NCI-H146 treated with DMSO at 0.1 percent for 48 hours (cell line): ENCODE results near the gene CCDC154.
"Not testable (repeated sequence)": the region's sequence is repeated elsewhere in the genome, so short reads cannot be mapped to it uniquely, and the experiment has no call there.

Source experiments
- DNase-seq: peaks from one replicate; lab custom pipeline; 2025; ENCODE audit not compliant: unreplicated experiment; lab: John Stamatoyannopoulos, UW

Gene CCDC154

GRCh38 chr16:1443980-1444729, at the start of gene CCDC154:
CCDC154 (minus strand) TSS chr16:1444556; CDS start chr16:1444322, 234 bp downstream.
- DNase-seq, result no peak

DNA sequence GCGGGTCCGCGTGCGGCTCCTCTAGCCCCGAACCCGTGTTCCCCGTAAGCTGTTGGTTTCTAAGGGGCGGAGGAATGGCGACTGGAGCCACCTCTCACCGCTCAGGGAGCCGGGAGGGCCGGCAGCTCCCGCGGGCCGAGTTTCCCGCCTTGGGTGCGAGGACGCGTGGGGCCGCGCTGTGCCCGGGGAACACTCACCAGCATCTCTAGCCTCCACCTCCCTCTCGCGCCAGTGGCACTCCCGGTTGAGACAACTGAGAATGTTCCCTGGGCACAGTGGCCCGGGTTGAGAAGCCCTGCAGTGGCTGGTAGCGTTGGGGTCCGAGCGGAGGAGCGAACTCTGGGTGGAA, 49.4 kb upstream of the CCDC154 start:
- DNase-seq, result no peak

- peak; percentile 71 for DNase-seq
Observed at GRCh38 chr16:1492923-1493745, 48.8 kb upstream of the CCDC154 start, which contains the start of gene TELO2. TELO2 (plus strand) TSS chr16:1493360; CDS start chr16:1494282, 922 bp downstream.

DNA sequence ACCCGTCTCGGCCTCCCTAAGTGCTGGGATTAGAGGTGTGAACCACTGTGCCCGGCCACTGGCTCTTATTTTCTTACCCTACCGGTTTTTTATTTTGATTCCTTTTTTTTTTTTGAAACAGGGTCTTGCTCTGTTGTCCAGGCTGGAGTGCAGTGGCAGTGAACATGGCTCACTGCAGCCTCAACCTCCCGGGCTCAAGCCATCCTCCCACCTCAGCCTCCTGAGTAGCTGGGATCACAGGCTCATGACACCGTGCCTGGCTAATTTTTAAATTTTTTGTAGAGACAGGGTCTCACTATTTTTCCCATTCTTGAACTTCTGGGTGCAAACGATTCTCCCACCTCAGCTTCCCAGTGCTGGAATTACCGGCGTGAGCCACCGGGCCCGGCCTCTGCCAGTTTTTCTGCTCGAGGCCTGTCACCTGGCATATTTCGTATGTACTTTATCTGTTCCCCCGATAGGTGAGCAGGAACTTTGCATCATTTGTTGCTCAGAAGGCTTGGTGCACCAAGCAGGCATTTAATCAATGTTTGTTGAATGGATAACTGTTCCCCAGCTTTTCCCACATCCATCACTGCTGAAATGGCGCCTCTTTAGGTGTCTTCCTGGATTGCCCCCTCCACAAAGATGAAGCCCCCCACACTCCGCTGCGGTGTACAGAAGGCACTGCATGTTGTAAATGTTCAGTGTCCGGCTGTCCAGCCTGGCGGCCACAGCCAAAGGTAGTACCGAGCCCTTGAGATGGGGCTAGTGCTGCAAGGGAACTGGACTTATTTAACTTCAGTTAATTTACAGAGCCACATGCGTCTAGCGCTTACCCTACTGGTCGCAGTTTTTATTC, 47.9 kb upstream of the CCDC154 start:
- no peak for DNase-seq

DNA sequence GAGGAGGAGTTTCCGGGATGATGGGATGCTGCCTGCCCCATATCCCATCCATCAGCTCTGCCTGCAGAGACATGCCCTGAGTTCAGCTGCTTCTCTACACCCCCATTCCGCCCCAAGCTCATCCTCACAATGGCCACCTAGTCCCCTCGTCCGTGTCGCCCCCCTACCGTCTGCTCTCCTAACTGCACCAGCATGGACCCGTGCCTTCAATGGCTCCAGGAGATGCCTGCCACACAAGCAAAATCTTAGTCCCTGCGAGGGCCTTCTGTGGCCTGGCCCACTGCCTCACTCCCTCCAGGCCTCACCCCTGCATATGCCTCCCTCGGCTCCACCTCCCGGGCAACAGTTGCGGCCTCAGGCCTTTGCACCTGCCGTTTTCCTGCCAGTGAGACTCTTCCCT, 47.0 kb upstream of the CCDC154 start:
- no peak for DNase-seq

DNA sequence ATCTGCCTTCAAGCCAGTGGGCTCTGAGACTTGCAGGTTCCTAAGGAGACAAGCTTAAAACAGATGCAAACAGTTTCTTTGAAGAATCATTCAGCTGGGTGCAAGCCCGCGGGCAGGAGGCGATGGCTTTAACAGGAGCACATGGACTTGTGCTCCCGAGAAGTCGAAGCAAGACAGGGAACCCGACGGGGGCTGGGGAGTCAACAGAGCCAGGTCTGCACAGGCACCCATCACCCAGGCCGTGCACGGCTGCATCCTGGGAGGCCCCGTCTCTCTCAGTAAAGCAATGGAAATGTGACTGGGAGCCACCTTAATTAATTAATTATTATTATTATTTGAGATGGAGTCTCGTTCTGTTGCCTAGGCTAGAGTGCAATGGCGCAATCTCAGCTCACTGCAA, 44.7 kb upstream of the CCDC154 start:
- no peak for DNase-seq

- DNase-seq, result no peak
Observed at GRCh38 chr16:1488619-1489018, 44.3 kb upstream of the CCDC154 start, which contains the start of gene PTX4. PTX4 (minus strand) TSS chr16:1488944; CDS start chr16:1488909, 35 bp downstream.

- no peak for DNase-seq
Observed at GRCh38 chr16:1488054-1488601, 43.8 kb upstream of the CCDC154 start.

DNA sequence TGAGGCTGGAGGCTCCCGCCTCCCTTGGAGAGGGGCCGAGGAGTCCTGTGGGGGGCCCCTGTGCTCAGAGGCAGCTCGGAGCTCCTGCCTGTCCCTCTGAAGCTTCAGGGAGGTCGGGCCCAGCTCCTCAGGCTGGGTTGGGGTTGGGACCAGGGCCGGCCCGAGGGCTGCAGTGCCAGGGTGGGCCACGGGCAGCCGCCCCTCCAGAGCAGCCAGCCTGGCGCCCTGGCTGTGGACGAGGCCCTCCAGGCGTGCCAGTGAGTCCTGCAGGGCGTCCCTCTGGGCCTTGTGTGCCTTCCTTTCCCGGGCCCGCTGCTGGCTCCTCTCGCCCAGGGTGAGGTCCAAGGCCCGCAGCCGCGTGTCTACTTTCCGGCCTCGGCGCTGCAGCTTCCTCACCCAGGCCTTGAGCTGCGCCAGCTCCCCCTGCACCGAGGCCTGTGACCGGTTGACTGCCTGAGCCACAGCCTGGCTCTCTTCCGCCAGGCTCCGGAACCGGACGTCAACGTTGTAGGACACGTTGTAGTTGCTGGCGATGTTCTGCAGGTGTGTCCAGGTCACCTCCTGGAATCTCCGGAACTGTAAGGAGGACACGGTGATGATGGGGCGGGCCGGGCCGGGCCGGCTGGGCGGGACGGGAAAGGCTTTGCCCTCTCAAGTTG, 43.2 kb upstream of the CCDC154 start:
- no peak for DNase-seq

- DNase-seq, result no peak
Observed at GRCh38 chr16:1486551-1487390, 42.4 kb upstream of the CCDC154 start.

DNA sequence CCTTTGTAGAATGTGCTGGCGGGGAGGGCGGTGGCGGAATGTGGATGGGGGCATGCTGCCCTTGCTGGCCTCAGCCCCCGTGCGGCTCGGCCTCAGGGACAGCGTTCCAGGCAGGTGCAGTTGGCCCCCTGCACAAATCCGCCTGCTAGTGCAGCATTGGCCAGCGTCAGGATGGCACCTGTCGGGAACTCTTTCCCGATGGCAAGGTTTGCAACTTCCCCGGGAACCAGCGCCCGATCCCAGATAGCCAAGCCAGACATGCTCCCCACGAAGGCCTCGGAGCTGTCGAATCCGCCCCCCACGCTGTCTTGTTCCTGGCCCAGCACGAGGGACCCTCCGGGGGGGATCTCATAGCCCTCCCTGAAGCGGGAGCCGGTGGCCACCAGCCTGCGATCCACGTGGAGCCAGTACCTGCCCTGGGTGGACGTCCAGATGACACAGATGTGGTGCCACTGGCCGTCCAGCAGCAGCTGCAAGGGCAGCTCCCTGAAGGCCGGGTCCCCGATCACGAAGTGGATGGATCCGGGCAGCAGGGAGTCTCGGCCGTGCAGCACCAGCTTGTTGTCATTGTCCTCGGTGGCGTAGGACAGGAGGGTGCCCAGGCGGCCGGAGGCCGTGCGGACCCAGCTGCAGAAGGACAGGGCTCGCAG, 41.6 kb upstream of the CCDC154 start:
- DNase-seq, result no peak

DNA sequence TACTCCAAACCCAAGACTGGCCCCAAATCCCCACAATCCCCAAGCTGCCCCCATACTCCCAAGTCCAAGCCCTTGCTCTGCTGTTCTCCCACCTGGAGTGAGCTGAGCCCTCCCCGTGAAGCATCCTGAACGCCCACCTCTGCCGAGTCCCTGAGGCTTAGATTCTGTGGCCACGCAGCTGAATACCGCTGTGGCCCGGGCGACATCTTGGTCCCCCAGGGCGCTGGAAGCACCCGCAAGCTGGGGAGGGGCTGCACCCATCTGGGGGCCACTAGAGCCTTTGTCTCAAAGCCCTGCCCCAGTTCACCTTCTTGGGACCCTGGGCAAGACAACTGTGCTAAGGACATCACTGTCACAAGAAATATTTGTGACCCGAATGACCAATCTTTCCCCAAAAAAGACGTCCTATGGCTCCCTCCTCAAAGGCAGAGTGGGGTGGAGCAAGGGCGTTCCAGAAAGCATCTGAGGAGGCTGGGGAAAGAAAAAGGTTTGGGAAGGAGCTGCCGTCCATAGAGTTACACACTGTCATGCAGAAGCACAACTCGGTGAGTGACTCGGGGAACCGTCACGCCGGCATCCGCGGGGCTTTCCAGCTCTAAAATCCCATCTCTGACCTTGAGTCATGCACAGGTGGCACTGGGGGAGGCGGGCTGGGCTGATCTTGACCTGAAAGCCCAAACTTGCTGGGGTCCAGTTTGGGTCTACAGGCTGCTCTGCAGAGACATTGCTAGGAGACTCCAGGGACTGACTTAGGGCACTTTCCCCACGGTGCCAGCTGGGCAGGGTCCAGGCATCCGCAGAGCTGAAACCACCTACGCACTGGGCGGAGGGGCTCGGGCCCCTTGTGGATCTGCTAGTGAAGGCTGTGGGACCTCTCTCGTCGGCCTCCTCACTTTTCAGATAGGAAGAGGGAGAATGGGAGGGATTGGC, 37.8 kb upstream of the CCDC154 start:
- DNase-seq, result no peak

- DNase-seq, result not testable (repeated sequence)
Observed at GRCh38 chr16:1478937-1479336, 34.6 kb upstream of the CCDC154 start.

DNA sequence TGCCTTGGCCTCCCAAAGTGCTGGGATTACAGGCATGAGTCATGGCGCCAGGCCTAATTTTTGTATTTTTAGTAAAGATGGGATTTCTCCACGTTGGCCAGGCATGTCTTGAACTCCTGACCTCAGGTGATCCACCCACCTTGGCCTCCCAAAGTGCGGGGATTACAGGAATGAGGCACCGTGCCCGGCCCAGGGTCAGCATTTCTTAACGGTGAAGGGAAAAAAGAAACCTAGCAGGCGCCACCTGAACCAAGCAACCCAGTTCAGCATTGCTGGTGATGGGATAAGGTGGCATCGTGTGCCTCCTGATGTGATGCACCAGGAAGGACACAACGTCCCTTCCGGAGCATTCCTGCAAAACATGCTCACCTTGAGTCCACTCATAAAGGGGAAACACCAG, 32.7 kb upstream of the CCDC154 start:
- DNase-seq, result no peak

- DNase-seq, result no peak
Observed at GRCh38 chr16:1475552-1476114, 31.3 kb upstream of the CCDC154 start.

GRCh38 chr16:1474796-1475551, 30.6 kb upstream of the CCDC154 start, which contains the start of gene CLCN7:
CLCN7 (minus strand) TSS chr16:1475028; CDS start chr16:1474974, 54 bp downstream.
- peak; percentile 69 for DNase-seq
